Peyer's patch (tissue), 4 donors: ENCODE measurements around the gene TTLL4.

ENCODE experiments used
- CTCF ChIP-seq, 6 experiments: fragments of 450-650 bp in 4 of 6; fragments of 200-600 bp in 2 of 6; sonication (generic) in 1 of 6; IDR thresholded peaks; one replicate each; pipeline ENCODE4 v1.5.1; 2017 to 2019; ENCODE audit warnings: antibody characterized with exemption in 6 of 6, mild to moderate bottlenecking in 3 of 6, moderate library complexity in 1 of 6
- POLR2A ChIP-seq, 2 donors: fragments of 450-650 bp; IDR thresholded peaks; one replicate each; pipeline ENCODE4 v1.5.1; 2017; ENCODE audit warnings: antibody characterized with exemption in 2 of 2, mild to moderate bottlenecking in 2 of 2, moderate library complexity in 2 of 2

- TF ChIP-seq CTCF (IDR thresholded peaks at IDR 0.05) (no peak), POLR2A (IDR thresholded peaks at IDR 0.05) (peak in 1 of 2 donors; percentile 44)
Measured at GRCh38 chr2:218717262-218717661, 6.6 kb downstream of the TTLL4 start.
